HEK293 (cell line): ENCODE results near the gene CFHR1.

Experiments
- HOXA7 ChIP-seq: sonication (generic); formaldehyde crosslinking; IDR thresholded peaks from 2 replicates; pipeline ENCODE4 v1.8.1; 2022; ENCODE audit warnings: missing genetic modification reagents, borderline replicate concordance
- KLF10 ChIP-seq: fragments of 450-650 bp; IDR thresholded peaks from 2 replicates; pipeline ENCODE4 v1.5.1; 2018; ENCODE audit warnings: missing biosample characterization, mild to moderate bottlenecking, missing genetic modification characterization
- MEIS1 ChIP-seq: sonication (generic); formaldehyde crosslinking; IDR thresholded peaks from 2 replicates; pipeline ENCODE4 v1.8.1; 2022; ENCODE audit warnings: missing genetic modification reagents, mild to moderate bottlenecking, borderline replicate concordance
- MZF1 ChIP-seq: fragments of 450-650 bp; formaldehyde crosslinking; IDR thresholded peaks from 2 replicates; pipeline ENCODE4 v1.5.1; 2017; ENCODE audit warnings: missing biosample characterization, missing genetic modification characterization, borderline replicate concordance
- ZNF175 ChIP-seq: fragments of 450-650 bp; formaldehyde crosslinking; IDR thresholded peaks from 2 replicates; pipeline ENCODE4 v1.5.1; 2016; ENCODE audit warnings: missing biosample characterization, missing genetic modification characterization
- ZNF266 ChIP-seq: fragments of 450-650 bp; formaldehyde crosslinking; IDR thresholded peaks from 2 replicates; pipeline ENCODE4 v1.5.1; 2016; ENCODE audit warnings: missing biosample characterization, missing genetic modification characterization, low read depth
- ZNF274 ChIP-seq, 2 experiments: fragments of 200-500 bp in 1 of 2; fragments of 450-650 bp in 1 of 2; sonication (Bioruptor generic) in 1 of 2; formaldehyde crosslinking in 1 of 2; IDR thresholded peaks; 2 replicates each; pipeline versions ENCODE4 v1.5.1 to v1.6.1; 2014 to 2016; ENCODE audit warnings: borderline replicate concordance in 1 of 2, inconsistent platforms in 1 of 2, low read length in 1 of 2, missing biosample characterization in 1 of 2, missing genetic modification characterization in 1 of 2
- ZNF292 ChIP-seq: fragments of 450-650 bp; formaldehyde crosslinking; IDR thresholded peaks from 2 replicates; pipeline ENCODE4 v1.5.1; 2016; ENCODE audit warnings: low read depth, missing biosample characterization, missing genetic modification characterization, borderline replicate concordance
- TF ChIP-seq, protein P1 (sequence below): fragments of 450-650 bp; formaldehyde crosslinking; IDR thresholded peaks from 2 replicates; pipeline ENCODE4 v1.5.1; 2016; ENCODE audit warnings: missing biosample characterization, missing genetic modification characterization
- TF ChIP-seq, protein P2 (sequence below): fragments of 450-650 bp; formaldehyde crosslinking; IDR thresholded peaks from 2 replicates; pipeline ENCODE4 v1.5.1; 2017; ENCODE audit warnings: missing biosample characterization, missing genetic modification characterization

DNA sequence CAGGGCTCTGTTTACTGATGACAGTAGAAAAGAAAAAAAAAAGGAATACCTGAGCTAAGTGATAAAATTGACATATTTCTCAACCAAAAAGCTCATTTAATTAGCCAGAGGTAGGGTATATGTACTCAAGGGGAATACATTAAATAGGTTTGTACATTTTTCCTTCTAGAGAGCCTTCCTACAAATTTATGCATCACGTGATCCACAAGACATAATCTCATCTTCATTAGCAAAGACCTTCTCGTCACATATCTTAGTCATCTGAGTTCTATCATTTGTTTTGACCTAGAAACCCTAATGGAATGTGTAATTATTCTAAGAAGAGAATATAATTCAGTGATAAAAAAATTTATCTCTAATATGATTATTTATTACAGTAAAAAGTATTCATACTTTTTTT, 37.7 kb downstream of the CFHR1 start:
- TF ChIP-seq MZF1 (no peak), HOXA7 (CRISPR knock-in tag) (no peak), ZNF175 (tag by site-specific recombination) (no peak), MEIS1 (CRISPR knock-in tag) (no peak), ZNF274 (IDR thresholded peaks at IDR 0.05; ENCODE audit: low read length) (no peak), ZNF274 (tag by site-specific recombination; IDR thresholded peaks at IDR 0.05; ENCODE audit: borderline replicate concordance) (no peak), ZNF266 (tag by site-specific recombination) (no peak), ZNF292 (tag by site-specific recombination) (no peak), KLF10 (tag by site-specific recombination) (no peak)
- TF ChIP-seq, protein P1, sequence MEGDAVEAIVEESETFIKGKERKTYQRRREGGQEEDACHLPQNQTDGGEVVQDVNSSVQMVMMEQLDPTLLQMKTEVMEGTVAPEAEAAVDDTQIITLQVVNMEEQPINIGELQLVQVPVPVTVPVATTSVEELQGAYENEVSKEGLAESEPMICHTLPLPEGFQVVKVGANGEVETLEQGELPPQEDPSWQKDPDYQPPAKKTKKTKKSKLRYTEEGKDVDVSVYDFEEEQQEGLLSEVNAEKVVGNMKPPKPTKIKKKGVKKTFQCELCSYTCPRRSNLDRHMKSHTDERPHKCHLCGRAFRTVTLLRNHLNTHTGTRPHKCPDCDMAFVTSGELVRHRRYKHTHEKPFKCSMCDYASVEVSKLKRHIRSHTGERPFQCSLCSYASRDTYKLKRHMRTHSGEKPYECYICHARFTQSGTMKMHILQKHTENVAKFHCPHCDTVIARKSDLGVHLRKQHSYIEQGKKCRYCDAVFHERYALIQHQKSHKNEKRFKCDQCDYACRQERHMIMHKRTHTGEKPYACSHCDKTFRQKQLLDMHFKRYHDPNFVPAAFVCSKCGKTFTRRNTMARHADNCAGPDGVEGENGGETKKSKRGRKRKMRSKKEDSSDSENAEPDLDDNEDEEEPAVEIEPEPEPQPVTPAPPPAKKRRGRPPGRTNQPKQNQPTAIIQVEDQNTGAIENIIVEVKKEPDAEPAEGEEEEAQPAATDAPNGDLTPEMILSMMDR (tag by site-specific recombination) = no peak
- TF ChIP-seq, protein P2, sequence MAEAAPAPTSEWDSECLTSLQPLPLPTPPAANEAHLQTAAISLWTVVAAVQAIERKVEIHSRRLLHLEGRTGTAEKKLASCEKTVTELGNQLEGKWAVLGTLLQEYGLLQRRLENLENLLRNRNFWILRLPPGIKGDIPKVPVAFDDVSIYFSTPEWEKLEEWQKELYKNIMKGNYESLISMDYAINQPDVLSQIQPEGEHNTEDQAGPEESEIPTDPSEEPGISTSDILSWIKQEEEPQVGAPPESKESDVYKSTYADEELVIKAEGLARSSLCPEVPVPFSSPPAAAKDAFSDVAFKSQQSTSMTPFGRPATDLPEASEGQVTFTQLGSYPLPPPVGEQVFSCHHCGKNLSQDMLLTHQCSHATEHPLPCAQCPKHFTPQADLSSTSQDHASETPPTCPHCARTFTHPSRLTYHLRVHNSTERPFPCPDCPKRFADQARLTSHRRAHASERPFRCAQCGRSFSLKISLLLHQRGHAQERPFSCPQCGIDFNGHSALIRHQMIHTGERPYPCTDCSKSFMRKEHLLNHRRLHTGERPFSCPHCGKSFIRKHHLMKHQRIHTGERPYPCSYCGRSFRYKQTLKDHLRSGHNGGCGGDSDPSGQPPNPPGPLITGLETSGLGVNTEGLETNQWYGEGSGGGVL (tag by site-specific recombination) = no peak
